ENCODE data around the gene ADH1A. TPM values are rescaled to one million over a fixed set of nuclear protein-coding genes. Genes with fewer than 3 reads are reported as not detected.

Gene ADH1A
- total and polyA plus RNA-seq, 9 of the 15 experiments (the other 6 are each of a cell fraction or from before 2014, with no cell fraction given), result not detected

- H2AFZ ChIP-seq (ENCODE audit: low read depth, low read length), result no peak overlapping the region
- ChIA-PET POLR2A (no interaction called here), CTCF (ENCODE audit: low intra/inter-chr PET ratio) (no interaction called here)
- no peak overlapping the region for H3K9ac ChIP-seq (ENCODE audit: insufficient read depth in 1 of 2, low read depth in 2 of 2, low read length in 2 of 2)
- H3K4me2 ChIP-seq (ENCODE audit: insufficient read depth, low read length), result no peak overlapping the region
- no peaks in the 10 kb centered on the region for H3K9me3 ChIP-seq (replicated peaks; ENCODE audit: control insufficient read depth, insufficient read depth, low read depth, low read length)
- H3K9me1 ChIP-seq (ENCODE audit: control insufficient read depth, insufficient read depth, low read length), result no peaks in the 10 kb centered on the region
- ATAC-seq (no peak), DNase-seq (ENCODE audit: extremely low read depth in 1 of 4, low spot score in 3 of 4) (no peak), FAIRE-seq (no peak)
- no peaks in the 10 kb centered on the region for H3K36me3 ChIP-seq (ENCODE audit: control insufficient read depth, insufficient read depth, low read length)
- no peaks in the 10 kb centered on the region for H3K4me1 ChIP-seq (replicated peaks in 1 of 2; ENCODE audit: control insufficient read depth in 2 of 2, insufficient read depth in 2 of 2, low read length in 2 of 2)
- TF ChIP-seq ZNF232 (CRISPR knock-in tag; IDR thresholded peaks at IDR 0.05), result no peak
- TF ChIP-seq ZNF398 (CRISPR knock-in tag; IDR thresholded peaks at IDR 0.05), result no peak
- TF ChIP-seq CTCFL (IDR thresholded peaks at IDR 0.05; ENCODE audit: borderline replicate concordance, insufficient read depth, low read depth, low read length, poor library complexity, severe bottlenecking), result no peak
- TF ChIP-seq ZNF644 (tag; IDR thresholded peaks at IDR 0.05; ENCODE audit: low read depth), result no peak
- in situ Hi-C loops (cut with MboI) (no loop called here), intact Hi-C loops (cut with micrococcal nuclease) (no loop called here)
- no peak overlapping the region for H3K4me3 ChIP-seq
- BruUV-seq (replicated peaks), result no TSS peak
- H3K79me2 ChIP-seq (ENCODE audit: control insufficient read depth, insufficient read depth, low read length), result no peaks in the 10 kb centered on the region
- no peaks in the 10 kb centered on the region for H3K27me3 ChIP-seq (ENCODE audit: control insufficient read depth in 2 of 2, insufficient read depth in 2 of 2, low read length in 2 of 2)
- no peak overlapping the region for H3K27ac ChIP-seq (ENCODE audit: extremely low read depth, low read depth, low read length)
- H4K20me1 ChIP-seq (replicated peaks; ENCODE audit: control insufficient read depth, insufficient read depth, low read length), result no peaks in the 10 kb centered on the region
These were observed 25.9 kb downstream of the ADH1A start for GRCh38 chr4:99264927-99265326.
